GM19324 (cell line): Measurements from ENCODE around the gene RPLP2.

Experiments used
- ATAC-seq: cut with Tn5 transposase; IDR thresholded peaks from one replicate; pipeline ENCODE4 v1.9.1; 2021; ENCODE audit warnings: mild to moderate bottlenecking, moderate library complexity; ENCODE audit not compliant: unreplicated experiment, low FRiP score

RPLP2 gene

DNA sequence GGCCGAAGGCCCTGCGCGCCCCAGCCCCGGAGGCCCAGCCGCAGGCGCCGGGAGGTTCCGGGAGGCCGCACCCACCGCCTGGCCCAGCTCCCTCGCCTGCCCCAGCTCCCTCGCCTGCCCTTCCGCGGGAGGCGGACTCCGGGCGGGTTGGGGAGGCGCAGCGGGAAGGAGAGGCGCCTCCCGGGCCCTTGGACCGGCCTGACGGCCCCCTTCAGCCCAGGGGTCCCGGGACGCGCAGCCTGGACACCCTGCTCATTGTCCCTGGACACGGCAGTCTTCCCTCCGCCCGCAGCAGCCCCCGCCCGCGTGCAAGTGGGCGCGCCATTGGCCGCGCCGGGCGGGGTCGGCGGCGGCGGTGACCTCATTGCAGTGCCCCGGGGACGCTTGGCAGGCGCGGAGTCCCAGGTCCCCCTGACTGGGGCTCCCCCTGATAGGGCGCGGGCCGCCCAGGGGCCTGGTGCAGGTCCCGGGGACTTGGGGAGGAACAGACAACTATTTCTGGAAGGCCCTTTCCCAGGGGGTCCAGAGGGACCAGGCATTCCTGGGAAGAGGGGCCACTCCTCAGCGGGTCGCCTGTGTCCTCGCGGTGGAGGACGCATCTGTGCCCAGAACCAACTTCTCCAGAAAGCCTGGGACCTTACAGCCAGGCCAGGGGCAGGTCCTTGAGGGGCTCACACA is 23.5 kb downstream of the RPLP2 start:
- peak; percentile 17 for ATAC-seq

DNA sequence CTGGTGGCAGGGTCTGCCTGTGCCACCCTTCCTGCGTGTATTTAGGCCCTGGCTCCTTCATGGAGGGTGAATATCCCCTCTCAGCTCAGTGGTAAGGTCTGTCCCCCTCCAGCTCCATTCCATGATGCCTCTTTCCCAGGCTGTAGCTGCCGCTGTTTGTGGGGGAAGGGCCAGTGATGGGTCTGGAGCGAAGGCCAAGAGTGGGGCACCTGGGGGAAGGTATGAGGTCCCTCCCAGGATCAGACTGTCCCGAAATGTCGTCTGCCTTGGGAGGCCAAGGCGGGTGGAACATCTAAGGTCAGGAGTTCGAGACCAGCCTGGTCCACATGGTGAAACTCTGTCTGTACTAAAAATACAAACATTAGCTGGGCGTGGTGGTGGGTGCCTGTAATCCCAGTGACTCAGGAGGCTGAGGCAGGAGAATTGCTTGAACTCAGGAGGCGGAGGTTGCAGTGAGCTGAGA is 24.1 kb downstream of the RPLP2 start:
- ATAC-seq = no peak

DNA sequence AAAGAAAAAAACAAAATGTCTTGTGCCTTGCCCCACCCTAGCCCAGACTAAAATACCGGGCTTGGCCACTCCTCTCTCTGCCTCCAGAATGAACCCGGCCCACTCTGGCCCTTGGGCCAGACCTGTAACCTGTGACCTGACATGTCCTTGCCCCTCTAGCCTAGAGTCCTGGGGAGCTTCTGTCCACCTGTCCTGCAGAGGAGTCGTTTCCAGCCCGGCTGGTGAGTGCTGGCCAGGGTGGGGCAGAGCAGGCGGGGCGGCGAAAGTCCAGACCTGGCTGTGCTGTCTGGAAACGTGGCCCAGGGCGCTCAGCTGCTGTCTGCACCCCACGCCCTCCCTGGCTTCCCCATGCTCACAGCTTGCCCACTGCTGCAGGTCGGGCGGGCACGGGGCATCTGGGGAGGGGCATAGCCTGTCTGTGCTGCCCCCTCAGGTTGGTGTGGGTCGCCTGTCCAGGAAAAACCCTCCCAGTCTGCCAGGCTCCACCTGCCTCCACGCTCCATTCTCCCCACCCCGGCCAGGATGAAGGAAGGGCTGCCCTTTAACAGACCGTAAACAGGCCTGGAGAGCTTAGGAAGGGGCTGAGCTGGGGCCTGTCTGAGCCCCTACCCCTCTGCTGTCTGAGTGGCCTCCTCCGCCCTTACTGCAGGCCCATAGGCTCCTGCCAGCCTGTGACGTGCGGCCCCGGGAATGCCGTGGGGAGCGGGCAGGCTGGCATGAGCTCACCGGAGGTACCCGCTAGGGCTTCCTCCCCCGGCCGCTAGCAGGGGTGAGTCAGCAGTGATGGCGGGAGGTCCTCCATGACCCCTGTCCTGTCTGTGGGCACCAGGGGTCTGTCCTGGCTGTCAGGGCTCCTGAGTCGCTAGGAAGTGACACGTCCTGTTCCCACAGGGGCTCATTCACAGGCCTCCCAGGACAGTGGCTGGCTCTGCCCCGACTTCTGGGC is 24.9 kb downstream of the RPLP2 start:
- no peak for ATAC-seq

DNA sequence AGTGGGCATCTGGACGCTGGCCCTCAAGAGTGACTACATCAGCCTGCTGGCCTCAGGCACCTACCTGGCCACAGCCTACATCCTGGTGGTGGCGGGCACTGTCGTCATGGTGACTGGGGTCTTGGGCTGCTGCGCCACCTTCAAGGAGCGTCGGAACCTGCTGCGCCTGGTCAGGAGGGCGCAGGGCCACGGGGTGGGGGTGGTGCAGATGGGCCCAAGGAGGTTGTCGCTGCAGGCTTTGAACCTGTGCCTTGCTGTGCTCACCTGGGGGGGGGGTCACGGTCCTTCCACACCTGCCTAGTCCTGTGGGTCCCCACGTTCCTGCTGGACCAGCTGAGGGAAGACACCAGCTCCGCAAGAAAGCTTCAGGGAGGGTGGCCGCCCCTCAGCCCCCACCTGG is 26.5 kb downstream of the RPLP2 start:
- ATAC-seq = no peak

DNA sequence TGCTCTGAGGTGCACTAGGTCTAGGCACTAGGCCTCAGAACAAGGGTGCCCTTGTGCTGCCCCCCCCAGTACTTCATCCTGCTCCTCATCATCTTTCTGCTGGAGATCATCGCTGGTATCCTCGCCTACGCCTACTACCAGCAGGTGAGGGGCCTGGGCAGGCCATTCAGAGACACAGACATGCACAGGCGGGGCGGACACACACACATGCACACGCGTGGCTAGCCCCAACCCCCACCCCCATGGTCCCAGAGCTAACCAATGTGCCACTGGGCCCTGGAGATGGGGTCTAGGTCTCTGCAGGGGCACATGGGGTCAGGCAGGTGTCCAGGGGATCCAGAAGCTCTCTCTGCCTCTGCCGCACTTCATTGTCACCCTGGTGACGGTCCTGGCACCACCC is 26.9 kb downstream of the RPLP2 start:
- no peak for ATAC-seq

DNA sequence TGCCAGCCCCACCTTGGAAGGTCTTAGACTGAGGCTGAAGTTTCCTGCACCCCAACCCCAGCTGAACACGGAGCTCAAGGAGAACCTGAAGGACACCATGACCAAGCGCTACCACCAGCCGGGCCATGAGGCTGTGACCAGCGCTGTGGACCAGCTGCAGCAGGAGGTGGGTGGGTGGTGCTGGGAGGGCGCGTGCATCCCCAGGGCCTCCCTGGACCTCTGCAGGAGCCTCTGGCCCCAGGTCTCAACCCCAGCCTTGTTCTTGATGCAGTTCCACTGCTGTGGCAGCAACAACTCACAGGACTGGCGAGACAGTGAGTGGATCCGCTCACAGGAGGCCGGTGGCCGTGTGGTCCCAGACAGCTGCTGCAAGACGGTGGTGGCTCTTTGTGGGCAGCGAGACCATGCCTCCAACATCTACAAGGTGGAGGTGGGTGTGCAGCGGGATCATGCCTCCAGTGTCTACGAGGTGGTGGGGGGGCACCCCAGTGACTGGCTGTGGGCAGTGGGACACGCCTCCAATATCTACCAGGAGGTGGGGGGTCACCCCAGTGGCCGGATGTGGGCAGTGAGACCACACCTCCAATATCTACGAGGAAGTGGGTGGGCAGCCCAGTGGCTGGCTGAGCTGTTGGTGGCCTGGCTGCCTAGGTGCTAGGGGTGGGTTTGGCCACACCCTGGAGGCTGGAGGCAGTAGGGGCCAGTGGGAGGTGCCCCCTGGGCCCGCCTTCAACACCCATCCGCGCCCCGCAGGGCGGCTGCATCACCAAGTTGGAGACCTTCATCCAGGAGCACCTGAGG is 27.6 kb downstream of the RPLP2 start:
- ATAC-seq = no peak

DNA sequence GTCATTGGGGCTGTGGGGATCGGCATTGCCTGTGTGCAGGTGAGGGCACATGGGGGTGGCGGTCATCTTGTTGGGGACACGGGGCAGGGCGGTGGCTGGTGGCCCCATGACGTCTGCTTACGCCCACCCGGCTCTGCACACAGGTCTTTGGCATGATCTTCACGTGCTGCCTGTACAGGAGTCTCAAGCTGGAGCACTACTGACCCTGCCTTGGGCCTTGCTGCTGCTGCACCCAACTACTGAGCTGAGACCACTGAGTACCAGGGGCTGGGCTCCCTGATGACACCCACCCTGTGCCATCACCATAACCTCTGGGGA is 28.2 kb downstream of the RPLP2 start:
- ATAC-seq = no peak

DNA sequence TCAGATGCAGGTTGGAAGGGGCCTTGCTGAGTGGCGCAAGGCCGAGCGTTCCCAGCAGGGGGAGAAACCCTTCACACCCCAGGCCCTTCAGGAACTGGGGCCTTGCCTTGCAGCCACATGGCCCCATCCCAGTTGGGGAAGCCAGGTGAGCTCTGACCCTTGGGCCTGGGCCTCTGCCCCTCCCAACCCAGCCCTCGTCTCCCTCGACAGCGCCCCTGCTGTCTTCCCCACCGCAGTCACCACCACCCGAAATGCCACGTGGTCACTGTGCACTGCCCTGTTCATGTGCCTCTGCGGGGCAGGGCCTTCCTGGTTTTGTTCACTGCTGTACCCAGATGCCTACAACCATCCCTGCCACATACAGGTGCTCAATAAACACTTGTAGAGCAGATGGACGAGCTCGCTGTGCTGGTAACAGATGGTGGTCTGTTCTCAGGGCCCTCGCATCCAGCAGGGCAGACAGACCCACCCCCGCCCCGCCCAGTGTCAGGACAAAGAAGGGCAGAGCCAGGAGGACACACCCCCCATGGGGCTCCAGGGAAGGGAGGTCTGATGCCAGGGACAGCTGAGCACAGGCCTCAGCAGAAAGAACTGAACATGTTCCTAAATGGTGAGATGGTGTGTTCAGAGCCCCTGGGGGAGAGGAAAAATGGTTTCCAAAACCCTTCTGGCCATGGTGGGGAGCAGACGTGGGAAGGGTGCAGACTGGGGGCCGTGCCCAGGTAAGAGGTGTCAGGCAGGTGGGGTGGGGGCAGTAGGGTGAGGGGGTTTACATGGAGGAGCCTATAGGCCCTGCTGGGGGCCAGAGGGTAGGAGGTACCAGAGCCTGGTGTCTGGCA is 28.9 kb downstream of the RPLP2 start:
- no peak for ATAC-seq

DNA sequence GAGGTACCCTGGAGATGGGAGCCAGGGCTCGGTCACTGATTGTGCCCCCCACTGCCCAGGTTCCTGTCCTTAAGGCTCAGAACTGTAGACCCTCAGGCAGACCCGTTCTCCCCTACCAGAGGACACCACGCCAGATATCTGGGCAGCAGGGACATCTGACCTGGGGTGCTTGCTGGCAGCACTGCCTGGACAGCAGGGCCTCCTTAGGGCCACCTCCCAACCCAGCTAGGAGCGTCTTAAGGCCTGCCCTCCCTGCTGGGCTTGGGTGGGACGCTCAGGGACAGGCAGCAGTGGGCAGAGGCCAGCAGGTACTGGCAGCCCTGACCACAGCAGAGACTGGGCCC is 29.5 kb downstream of the RPLP2 start:
- ATAC-seq = no peak

DNA sequence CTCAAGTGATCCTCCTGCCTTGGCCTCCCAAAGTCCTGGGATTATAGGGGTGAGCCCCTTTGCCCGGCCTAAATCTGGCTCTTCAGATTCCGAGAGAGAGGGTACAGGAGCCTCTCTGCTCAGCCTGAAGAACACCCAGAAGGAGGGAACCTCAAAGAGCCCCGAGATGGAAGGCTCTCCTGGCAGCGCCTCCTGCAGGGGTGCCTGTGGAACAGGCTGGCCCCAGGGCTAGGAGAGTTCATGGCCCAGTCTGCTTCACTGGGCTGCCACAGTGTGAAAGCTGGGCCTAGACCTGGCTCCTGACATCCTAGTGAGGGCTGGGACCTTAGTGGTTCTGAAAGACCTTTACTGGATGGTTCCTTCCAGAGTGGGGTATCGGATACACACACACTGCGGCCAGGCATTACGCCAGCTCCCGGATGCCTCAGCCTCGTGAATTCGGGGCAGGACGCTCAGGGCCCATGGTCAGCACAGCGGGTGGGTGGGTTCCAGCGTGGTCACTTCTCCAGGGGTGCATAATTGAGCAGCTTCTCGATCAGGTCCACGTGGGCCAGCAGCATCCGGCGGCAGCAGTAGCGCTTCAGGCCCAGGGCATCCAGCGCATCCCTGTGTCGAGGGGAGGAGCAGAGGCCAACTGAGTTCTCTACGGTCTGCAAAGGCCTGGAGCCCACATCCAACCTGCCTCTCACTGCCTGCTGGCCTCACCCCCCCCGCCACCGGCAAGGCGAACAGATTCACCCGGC is 30.3 kb downstream of the RPLP2 start:
- ATAC-seq = no peak

DNA sequence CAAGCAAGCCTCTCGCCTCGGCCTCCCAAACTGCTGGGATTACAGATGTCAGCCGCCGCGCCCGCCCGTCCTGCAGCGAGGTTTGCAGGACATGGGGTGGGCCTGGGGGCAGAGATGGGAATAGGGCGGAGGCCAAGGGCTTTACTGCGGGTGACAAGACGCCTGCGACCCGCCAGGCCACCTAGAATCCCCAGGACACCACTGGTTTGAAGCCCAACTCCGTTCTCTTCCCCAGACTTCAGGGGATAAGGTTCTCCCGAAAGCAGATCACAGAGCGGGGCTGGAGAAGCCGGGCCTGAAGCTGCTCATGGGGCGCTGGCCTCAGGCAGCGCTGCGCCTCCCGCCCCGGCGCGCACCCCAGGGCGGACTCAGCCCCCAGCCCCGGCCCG is 32.2 kb downstream of the RPLP2 start:
- peak; percentile 16 for ATAC-seq

DNA sequence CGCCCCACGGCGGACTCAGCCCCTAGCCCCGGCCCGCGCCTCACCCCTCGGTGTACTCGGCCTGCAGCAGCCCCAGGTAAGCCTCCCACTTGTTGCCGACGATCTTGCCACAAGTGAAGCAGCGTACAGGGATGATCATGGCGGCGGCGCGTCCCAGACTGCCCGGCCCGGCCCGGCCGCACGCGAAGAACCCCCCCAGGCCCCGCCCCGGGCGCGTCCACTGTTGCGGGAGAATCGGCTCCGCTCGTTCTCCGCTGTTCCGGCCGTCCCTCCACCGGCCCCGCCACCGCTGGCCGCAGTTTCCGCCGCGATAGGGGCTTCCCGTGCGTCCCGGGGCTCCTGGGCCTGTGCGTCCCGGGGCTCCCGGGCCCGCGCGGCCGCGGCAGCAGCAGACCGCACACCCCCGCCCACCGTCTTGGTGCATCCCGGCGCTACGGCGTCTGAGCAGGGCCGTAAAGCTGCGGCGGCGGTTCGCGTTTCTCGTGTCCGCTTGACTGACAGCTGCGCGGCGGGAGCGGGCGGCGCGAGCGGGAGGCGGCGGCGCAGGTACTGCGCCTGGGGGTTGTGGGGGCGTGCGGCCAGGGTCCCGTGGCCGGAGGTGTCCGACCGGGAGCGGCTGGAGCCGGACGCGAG is 32.7 kb downstream of the RPLP2 start, which contains the start of the genes POLR2L and TSPAN4:
POLR2L (minus strand) TSS at position 160 of the 633 bp plus-strand sequence; CDS start at position 139, 21 bp downstream.
TSPAN4 (plus strand) TSS at position 483 of the 633 bp plus-strand sequence. CDS start 7,453 bp downstream, outside the sequence.
- ATAC-seq = peak; percentile 71

DNA sequence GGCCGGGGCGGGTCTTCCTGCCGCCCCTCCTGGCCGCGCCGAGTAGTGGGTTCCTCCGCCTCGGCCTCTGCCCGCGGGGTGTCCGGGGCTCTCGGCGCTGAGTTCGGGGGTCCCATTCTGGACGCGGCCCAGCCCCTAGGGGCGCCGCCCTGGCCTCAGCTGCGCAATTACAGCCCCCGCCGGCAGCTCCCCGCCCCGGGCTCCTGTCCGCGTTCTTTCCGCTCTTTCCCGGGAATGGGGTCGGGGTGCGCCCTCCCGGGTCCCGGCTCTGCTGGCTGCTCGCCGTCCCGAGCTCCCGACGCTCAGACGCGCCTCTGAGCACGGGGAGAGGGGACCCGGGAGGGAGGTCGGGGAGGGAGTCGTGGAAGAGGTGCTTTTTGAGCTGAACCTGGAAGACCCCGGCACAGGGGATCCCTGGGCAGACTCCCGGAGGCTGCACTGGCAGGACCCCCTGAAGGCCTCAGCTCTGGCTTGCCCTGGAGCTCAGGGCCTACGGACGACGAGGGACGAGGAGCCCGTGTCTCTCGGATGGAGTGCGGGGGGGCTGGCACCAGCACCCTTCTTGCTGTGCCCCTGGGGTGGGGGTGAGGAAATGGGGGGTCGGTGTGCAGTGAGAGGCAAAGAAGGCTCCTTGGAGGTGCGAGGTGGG is 33.4 kb downstream of the RPLP2 start:
- ATAC-seq = peak; percentile 5

DNA sequence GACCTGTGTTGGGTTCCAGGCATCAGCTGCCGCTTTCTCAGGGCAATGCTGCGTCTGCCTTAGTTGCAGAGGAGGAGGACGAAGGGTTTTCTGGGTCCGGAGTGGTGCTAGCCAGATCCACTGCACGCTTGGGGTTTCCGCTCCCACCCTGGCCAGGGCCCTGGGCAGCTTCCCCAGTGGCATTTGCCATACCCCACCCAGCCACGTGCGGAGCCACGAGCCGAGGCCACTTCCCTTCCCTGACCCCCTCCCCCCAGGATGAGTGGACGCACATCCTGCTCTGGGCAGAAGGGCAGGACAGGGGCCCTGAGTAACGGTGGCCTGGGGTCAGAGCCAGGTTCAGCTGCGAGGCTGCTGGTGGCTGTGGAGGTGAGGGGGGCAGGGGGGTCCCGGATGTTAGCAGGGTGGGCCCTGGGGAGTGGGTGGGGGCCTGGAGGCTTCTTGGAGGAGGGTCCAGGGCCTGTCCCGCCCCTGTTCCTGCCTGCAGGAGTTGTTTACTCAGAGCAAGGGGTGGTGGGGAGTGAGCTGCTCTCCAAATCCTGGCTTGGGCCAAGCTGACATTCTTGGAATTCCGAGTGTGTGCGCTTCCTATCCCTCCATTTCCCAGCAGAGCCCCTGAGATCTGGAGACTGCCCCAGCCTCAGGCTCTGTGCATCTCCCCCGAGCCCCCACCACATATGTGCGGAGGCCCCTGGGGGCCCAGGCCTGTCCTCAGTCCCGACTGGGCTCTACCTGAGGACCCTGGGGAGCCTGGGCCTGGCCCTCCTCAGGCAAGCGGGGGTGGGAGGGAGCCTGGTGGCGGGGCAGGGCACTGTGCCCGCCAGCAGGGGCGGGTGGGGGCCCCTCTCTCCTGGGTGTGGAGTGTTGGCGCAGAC is 34.3 kb downstream of the RPLP2 start:
- ATAC-seq = no peak

DNA sequence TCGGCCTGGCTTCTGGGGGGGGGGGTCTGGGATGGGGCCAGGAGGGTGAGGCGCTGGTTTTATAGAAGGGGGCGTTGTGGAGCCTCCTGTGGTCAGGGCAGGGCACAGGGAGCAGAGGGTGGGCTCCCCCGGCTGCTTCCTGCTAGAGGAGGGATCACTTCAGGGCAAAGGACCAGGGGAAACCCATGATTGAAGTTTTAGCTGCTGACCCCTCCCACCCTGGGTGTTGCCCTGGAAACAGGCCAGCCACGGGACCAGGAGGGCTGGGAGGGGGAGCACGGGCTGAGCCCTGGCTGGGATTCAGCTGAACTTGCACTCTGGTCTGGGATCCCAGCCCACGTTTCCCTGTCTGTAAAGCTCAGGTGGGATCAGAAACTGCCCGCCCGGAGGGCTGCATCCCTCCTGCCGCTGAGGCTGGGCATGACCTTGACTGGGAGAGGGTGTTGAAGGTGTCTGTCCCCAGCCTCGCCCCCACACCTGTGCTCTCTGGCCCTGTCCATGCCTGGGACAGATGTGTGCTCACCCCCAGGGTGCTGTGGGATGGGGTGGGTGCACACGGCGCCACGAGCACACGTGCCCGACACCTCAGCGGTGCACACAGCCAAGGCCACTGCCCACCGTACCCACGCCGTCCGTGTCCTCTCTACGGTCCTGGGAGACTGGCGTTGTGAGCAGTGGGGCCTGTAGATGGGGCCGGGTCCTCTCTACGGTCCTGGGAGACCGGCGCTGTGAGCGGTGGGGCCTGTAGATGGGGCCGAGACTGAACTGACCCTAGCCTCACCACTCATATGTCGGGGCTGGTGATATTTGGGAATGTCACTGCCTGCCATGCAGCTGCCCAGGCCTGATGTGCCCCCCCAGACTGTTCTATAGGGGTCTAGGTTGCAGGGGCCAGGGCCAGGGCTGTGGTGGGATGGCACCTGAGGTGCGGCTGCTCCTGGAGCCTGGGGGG is 35.2 kb downstream of the RPLP2 start:
- no peak for ATAC-seq

DNA sequence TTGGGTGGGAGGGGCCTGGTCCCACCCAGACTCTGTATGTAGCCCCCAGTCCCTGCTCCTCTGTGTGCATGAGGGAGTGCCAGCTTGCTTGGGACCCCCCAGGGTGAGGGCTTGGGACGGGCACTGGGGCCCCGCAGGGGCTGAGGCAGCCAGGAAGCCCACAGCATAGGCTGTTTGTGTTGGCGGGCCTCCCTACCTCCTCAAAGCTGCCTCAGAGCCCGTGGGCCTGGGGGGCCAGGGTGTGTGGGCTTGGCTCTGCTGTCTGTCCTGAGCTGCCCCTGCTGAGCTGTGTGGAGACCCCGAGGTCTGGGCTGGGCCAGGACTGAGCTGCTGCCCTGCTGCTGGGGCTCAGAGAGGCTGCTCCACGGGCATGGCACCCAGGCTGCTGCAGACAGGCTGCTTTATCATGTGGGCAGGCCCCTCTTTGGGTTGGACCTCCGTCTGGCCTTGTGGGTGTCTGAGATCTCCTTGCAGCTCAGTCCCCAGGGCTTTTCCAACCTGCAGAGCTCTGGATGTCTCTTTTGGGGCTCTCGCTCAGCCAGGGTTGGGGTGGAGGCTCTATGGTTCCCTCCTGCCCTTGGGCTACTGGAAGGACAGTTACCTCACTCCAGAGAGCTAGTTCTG is 36.2 kb downstream of the RPLP2 start:
- no peak for ATAC-seq
